GM23338 (cell line): ENCODE measurements around the gene LRFN4.

Source experiments
- CTCF ChIP-seq, 2 experiments: fragments of 200-600 bp in 1 of 2; sonication (generic) in 1 of 2; conservative IDR thresholded peaks; 2 replicates each; pipeline versions ENCODE4 v1.5.1 to v1.6.1; 2016 to 2017; ENCODE audit warnings: antibody characterized with exemption in 2 of 2, low read depth in 2 of 2, mild to moderate bottlenecking in 2 of 2, moderate library complexity in 1 of 2
- ETS1 ChIP-seq: IDR thresholded peaks from 2 replicates; pipeline ENCODE4 v1.6.1; 2016; ENCODE audit warnings: antibody characterized with exemption
- EZH2 ChIP-seq: fragments of 200-600 bp; sonication (generic); IDR thresholded peaks from one replicate; pipeline ENCODE4 v1.8.0; 2017; ENCODE audit warnings: antibody characterized with exemption, mild to moderate bottlenecking, low read depth; ENCODE audit not compliant: unreplicated experiment
- EZH2phosphoT487 ChIP-seq: fragments of 200-600 bp; sonication (generic); IDR thresholded peaks from one replicate; pipeline ENCODE4 v1.8.1; 2018; ENCODE audit warnings: antibody characterized with exemption; ENCODE audit not compliant: unreplicated experiment
- POLR2AphosphoS5 ChIP-seq: IDR thresholded peaks from 2 replicates; pipeline ENCODE4 v1.6.1; 2016; ENCODE audit warnings: antibody characterized with exemption, low read depth
- REST ChIP-seq: IDR thresholded peaks from one replicate; pipeline ENCODE4 v1.6.1; 2018; ENCODE audit warnings: antibody characterized with exemption; ENCODE audit not compliant: unreplicated experiment
- ZNF114 ChIP-seq: fragments of 250-450 bp; sonication (Bioruptor Pico); IDR thresholded peaks from 2 replicates; pipeline ENCODE4 v1.5.0; 2020; ENCODE audit warnings: mild to moderate bottlenecking, moderate library complexity
- ZNF331 ChIP-seq: fragments of 250-450 bp; sonication (Bioruptor Pico); IDR thresholded peaks from 2 replicates; pipeline ENCODE4 v1.5.0; 2020; ENCODE audit warnings: low read depth, mild to moderate bottlenecking, moderate library complexity

- TF ChIP-seq POLR2AphosphoS5: no peak
- TF ChIP-seq EZH2: no peak
- no peak for TF ChIP-seq CTCF (conservative IDR thresholded peaks at IDR 0.05; ENCODE audit: low read depth in 2 of 2)
- no peak for TF ChIP-seq EZH2phosphoT487
- no peak for TF ChIP-seq REST
- no peak for TF ChIP-seq ETS1
- no peak for TF ChIP-seq ZNF331 (CRISPR knock-in tag)
- TF ChIP-seq ZNF114 (CRISPR knock-in tag): no peak
These were observed 9.7 kb downstream of the LRFN4 start for GRCh38 chr11:66866511-66866986.
